ENCODE results near the gene ACKR3.

Gene ACKR3

GRCh38 chr2:236570081-236570868, 650 bp downstream of the ACKR3 start:
- no peak for DNase-seq

- DNase-seq, result no peak
These were observed 1.5 kb downstream of the ACKR3 start for GRCh38 chr2:236571145-236571544.

GRCh38 chr2:236572482-236572881, 2.9 kb downstream of the ACKR3 start:
- no peak for DNase-seq

- DNase-seq, result no peak
These were observed 3.7 kb downstream of the ACKR3 start for GRCh38 chr2:236573066-236573929.

GRCh38 chr2:236574000-236574399, 4.4 kb downstream of the ACKR3 start:
- no peak for DNase-seq

- DNase-seq, result no peak
These were observed 5.0 kb downstream of the ACKR3 start for GRCh38 chr2:236574424-236575145.

- DNase-seq, result no peak
These were observed 5.9 kb downstream of the ACKR3 start for GRCh38 chr2:236575510-236575909.

- DNase-seq, result no peak
These were observed 6.5 kb downstream of the ACKR3 start for GRCh38 chr2:236576087-236576486.

GRCh38 chr2:236576953-236577352, 7.3 kb downstream of the ACKR3 start:
- DNase-seq, result no peak

- no peak for DNase-seq
These were observed 8.1 kb downstream of the ACKR3 start for GRCh38 chr2:236577481-236578410.

GRCh38 chr2:236578411-236578846, 8.8 kb downstream of the ACKR3 start:
- DNase-seq, result no peak

GRCh38 chr2:236579048-236579745, 9.6 kb downstream of the ACKR3 start:
- DNase-seq, result no peak

- DNase-seq, result no peak
These were observed 10.2 kb downstream of the ACKR3 start for GRCh38 chr2:236579746-236580315.

GRCh38 chr2:236580746-236581355, 11.2 kb downstream of the ACKR3 start:
- DNase-seq, result no peak

- DNase-seq, result no peak
These were observed 11.9 kb downstream of the ACKR3 start for GRCh38 chr2:236581546-236581945.

GRCh38 chr2:236582968-236583367, 13.3 kb downstream of the ACKR3 start:
- DNase-seq, result no peak

- DNase-seq, result no peak
These were observed 14.1 kb downstream of the ACKR3 start for GRCh38 chr2:236583621-236584203.

GRCh38 chr2:236584521-236585384, 15.1 kb downstream of the ACKR3 start:
- no peak for DNase-seq

GRCh38 chr2:236585966-236586365, 16.3 kb downstream of the ACKR3 start:
- DNase-seq, result no peak

All from effector CD8-positive, alpha-beta T cell (primary cell).